ENCODE measurements around the gene SDHA.

GRCh38 chr5:171801-172331 is 46.3 kb upstream of the SDHA start:
- TF ChIP-seq POLR2AphosphoS5 (IDR thresholded peaks at IDR 0.05; ENCODE audit: control insufficient read depth, insufficient read depth, low read depth, low read length) (no peak), TEAD1 (CRISPR knock-in tag; IDR thresholded peaks at IDR 0.05) (no peak), POLR2A (conservative IDR thresholded peaks at IDR 0.05) (no peak)

Data from K562 (cell line).